Measurements from ENCODE around the gene PNKP.

PNKP gene

DNA sequence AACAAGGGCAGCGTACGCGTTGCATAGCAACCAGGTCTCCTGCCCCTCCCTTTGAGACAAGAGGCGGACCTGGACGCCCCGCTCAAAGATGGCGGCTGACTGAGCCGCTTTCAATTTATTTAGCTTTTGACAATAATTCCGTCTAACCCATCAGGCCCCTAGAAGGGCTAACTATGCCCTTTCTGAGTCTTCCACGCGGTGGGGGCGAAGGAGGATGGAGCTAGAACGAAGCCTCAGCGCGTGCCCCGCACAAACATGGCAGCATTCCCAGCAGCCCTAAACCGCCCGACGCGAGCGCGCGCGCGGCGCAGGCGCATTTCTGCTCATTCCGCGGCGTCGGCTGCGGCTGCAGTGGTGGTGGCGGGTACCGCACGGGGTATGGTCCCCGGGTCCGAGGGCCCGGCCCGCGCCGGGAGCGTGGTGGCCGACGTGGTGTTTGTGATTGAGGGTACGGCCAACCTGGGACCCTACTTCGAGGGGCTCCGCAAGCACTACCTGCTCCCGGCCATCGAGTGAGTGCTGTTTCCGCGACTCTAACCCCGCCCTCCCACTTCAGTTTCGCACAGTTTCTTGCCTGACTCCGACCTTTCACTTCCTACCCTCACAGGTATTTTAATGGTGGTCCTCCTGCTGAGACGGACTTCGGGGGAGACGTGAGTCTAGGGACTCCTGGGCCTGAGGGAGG, 49.3 kb downstream of the PNKP start, which contains the start of gene MED25:
Gene MED25 (plus strand): TSS at position 326 of the 685 bp plus-strand sequence. CDS start 53 bp downstream, at position 379.
- H3K27ac ChIP-seq: peak within 1 kb of the TSS; percentile 92
- peak; percentile 71; the same call in 1 of the 2 replicates for TF ChIP-seq ZFX (IDR thresholded peaks at IDR 0.05)
- TF ChIP-seq, protein P1, sequence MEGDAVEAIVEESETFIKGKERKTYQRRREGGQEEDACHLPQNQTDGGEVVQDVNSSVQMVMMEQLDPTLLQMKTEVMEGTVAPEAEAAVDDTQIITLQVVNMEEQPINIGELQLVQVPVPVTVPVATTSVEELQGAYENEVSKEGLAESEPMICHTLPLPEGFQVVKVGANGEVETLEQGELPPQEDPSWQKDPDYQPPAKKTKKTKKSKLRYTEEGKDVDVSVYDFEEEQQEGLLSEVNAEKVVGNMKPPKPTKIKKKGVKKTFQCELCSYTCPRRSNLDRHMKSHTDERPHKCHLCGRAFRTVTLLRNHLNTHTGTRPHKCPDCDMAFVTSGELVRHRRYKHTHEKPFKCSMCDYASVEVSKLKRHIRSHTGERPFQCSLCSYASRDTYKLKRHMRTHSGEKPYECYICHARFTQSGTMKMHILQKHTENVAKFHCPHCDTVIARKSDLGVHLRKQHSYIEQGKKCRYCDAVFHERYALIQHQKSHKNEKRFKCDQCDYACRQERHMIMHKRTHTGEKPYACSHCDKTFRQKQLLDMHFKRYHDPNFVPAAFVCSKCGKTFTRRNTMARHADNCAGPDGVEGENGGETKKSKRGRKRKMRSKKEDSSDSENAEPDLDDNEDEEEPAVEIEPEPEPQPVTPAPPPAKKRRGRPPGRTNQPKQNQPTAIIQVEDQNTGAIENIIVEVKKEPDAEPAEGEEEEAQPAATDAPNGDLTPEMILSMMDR (conservative IDR thresholded peaks at IDR 0.05): no peak

DNA sequence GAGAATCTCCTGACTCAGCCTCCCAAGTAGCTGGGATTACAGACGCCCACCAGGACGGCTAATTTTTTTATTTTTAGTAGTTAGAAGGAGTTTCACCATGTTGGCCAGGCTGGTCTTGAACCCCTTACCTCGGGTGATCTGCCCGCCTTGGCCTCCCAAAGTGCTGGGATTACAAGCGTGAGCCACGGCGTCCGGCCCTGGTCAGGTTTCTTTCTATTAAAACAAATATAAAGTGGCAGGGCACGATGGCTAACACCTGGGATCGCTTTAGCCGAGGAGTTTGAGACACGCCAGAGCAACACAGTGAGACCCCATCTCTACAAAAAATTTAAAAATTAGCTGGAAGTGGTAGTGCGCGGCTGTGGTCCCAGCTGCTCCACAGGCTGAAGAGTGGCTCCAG, 50.8 kb downstream of the PNKP start:
- H3K27ac ChIP-seq: no peak overlapping the region
- TF ChIP-seq ZFX (IDR thresholded peaks at IDR 0.05): no peak
- TF ChIP-seq, protein P1 (conservative IDR thresholded peaks at IDR 0.05): no peak

DNA sequence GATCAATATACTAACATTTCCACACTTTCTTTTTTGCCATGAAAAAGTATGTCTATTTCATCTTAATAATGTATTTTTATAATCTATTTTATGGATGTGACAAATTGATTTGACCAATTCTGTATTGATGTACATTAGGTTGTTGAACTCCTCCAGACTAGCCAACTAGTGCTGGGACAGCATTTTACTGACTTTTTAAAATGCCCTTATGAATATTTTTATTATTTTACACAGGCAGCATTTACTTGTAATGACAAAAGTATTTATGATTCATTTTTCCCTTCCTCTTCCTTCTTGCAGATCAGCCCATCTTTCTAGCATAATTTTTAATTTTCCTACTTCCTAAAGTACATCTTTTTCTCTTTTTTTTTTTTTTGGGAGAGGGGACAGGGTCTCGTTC, 53.4 kb downstream of the PNKP start:
- no peak for TF ChIP-seq ZFX (IDR thresholded peaks at IDR 0.05)
- TF ChIP-seq, protein P1 (conservative IDR thresholded peaks at IDR 0.05): no peak
- no peak overlapping the region for H3K27ac ChIP-seq

DNA sequence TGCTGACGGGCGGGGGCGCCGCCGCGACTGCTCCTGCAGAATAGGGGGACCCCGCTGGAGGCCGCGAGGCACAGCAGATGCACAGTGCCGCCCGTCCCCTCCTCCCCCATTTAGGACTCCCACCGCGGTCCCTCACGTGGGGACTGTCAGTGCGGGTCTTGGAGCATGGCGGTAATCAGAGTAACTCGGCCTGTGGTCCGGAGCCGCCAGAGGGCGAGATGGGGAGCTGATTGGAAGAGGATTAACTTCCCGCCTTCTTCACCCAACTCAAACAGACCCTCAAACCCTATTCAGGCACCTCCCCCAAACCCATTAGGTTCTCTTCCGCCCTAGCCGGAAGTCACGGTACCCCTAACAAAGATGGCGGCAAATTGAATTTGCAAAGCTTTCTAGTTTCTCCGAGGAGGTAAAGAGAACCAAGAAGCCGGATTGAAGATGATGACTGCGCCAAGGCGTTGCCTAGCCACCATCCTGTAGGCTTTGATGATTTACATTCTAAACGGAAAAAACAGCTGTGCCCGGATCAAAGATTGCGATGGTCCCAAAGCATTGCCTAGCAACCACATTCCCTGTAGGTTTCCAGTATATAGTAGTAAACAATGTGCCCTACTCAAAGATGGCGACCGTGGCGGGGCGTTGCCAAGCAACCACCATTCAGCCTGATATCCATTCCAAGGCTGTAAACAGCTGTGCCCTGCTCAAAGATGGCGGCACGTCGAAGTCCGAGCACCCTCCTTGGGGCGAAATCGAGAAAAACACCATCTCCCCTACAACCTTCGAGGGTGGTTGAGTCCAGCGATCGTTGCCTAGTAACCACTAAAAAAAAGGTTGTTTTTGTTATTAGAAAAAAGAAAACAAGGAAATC, 54.1 kb downstream of the PNKP start, which contains the start of gene FUZ:
Gene FUZ (minus strand): TSS at position 296 of the 865 bp plus-strand sequence. CDS start 186 bp downstream, at position 110.
- TF ChIP-seq, protein P1 (conservative IDR thresholded peaks at IDR 0.05): no peak
- no peak for TF ChIP-seq ZFX (IDR thresholded peaks at IDR 0.05)
- peak within 1 kb of the TSS; percentile 7 for H3K27ac ChIP-seq

DNA sequence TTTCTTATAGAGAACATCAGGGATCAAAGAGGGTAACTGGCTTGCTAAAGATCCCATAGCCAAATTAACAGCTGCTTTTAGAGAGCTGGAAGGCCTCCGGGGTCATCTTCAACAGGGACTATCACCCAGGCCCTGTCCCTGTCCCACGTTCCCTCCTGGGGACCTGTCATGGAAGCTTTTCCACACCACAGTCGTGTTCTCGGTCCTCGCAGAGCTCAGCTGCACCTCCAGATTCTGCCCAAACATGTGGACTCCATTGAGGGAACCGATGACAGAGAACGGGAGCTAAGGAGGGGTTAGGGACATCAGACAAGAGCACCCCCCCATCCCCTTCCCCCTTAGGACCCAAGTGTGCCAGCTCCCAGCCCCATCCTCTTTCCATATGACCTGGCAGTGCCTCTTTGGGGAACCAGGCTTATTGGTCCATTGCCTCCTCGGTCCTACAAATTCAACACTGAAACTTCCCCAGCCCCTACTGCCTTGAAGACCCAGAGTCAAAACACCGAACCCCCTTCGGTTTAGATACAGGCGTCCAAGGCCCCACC, 54.9 kb downstream of the PNKP start:
- H3K27ac ChIP-seq: peak overlapping the region; percentile 7; the same call in 1 of the 2 replicates
- TF ChIP-seq, protein P1 (conservative IDR thresholded peaks at IDR 0.05): no peak
- TF ChIP-seq ZFX (IDR thresholded peaks at IDR 0.05): no peak

DNA sequence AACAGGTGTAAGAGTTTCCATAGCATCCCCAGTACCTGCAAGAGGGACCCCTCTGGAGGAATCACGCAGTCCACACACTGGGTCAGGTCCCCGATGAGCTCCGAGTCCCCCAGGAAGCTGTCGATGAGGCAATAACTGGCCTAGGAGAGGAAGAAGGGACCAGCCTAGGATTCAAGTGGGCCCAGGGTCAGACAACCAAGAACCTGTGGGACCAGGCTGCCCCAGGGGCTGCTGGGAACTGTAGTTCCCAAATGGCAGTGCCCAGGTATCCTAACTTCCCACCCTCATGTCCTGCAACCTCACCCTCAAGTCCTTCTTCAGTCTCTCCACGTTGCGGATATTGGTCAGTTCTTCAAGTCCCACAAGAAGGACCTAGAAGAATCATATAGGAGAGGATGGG, 56.0 kb downstream of the PNKP start:
- TF ChIP-seq, protein P1 (conservative IDR thresholded peaks at IDR 0.05): no peak
- no peak for TF ChIP-seq ZFX (IDR thresholded peaks at IDR 0.05)
- H3K27ac ChIP-seq: no peak overlapping the region

Measured in C4-2B (cell line).